ENCODE data around the gene AGT. TPM values are rescaled to one million over a fixed set of nuclear protein-coding genes. Genes with fewer than 3 reads are reported as not detected.

Gene AGT
- total RNA-seq, 1 experiment from 2014 or later: 41.9 TPM

GRCh38 chr1:230679825-230680224 lies 34.1 kb downstream of the AGT start:
- H3K4me3 Mint-ChIP-seq (ENCODE audit: unreplicated experiment): no peak overlapping the region
- CTCF ChIA-PET: no interaction called here
- peaks cover 51% of the 10 kb centered on the region for H3K36me3 Mint-ChIP-seq (ENCODE audit: insufficient read depth, unreplicated experiment)

DNA sequence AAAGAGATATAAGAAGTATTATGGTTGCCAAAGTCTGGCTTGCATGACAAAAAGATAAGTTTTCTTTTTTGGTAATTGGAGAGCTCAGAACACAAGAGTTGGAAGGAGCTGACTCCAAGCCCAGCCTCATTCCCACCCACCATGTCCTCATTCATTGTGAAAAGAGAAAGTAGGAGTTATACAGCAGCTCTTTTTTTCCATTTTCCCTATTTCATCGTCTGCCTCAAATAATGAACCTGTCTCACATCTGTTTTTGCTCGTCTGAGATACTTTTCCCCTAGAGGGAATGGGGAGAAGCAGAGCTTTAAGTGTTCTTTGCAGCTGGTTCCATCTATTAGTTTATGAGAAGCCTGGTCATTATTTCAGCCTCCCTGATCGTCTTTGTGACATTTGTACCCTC lies 34.7 kb downstream of the AGT start:
- ChIA-PET POLR2A (interaction anchor here (0.6 kb wide), 1 partner anchor 191 kb away, joined by 3 read pairs; no protein-coding TSS in a partner anchor), CTCF (no interaction called here)
- Mint-ChIP-seq H3K4me1 (ENCODE audit: low read depth, unreplicated experiment) (peaks cover 12% of the 10 kb centered on the region), H3K4me3 (ENCODE audit: unreplicated experiment) (no peak overlapping the region), H3K9me3 (ENCODE audit: unreplicated experiment) (peaks cover 17% of the 10 kb centered on the region), H3K27ac (ENCODE audit: unreplicated experiment) (no peak overlapping the region), H3K27me3 (ENCODE audit: insufficient read depth, unreplicated experiment) (no peaks in the 10 kb centered on the region), H3K36me3 (ENCODE audit: insufficient read depth, unreplicated experiment) (peaks cover 51% of the 10 kb centered on the region)
- intact Hi-C loops (cut with micrococcal nuclease; ENCODE audit: unreplicated experiment): no loop called here
- no peak for DNase-seq
- Histone ChIP-seq H3K27me3 (replicated peaks; ENCODE audit: control insufficient read depth, insufficient read depth, low read length) (no peaks in the 10 kb centered on the region), H3K36me3 (ENCODE audit: control insufficient read depth, insufficient read depth, low read length) (peaks cover 1% of the 10 kb centered on the region; the same call in 1 of the 2 replicates), H3K4me1 (no peaks in the 10 kb centered on the region), H3K4me3 (ENCODE audit: low read depth, low read length) (no peak overlapping the region), H3K9me3 (no peaks in the 10 kb centered on the region)
- no peak for TF ChIP-seq CTCF (IDR thresholded peaks at IDR 0.05; ENCODE audit: insufficient read depth in 1 of 2, low read depth in 1 of 2, low read length in 1 of 2, severe bottlenecking in 1 of 2, unreplicated experiment in 1 of 2)
- no TSS peak for BruUV-seq (replicated peaks)

More at GRCh38 chr1:230679825-230680224, 34.1 kb downstream of the AGT start:
- Histone ChIP-seq H3K9me3 (no peaks in the 10 kb centered on the region), H3K4me1 (no peaks in the 10 kb centered on the region), H3K36me3 (ENCODE audit: control insufficient read depth, insufficient read depth, low read length) (peaks cover 1% of the 10 kb centered on the region; the same call in 1 of the 2 replicates), H3K27me3 (replicated peaks; ENCODE audit: control insufficient read depth, insufficient read depth, low read length) (no peaks in the 10 kb centered on the region), H3K4me3 (ENCODE audit: low read depth, low read length) (no peak overlapping the region)
- Mint-ChIP-seq H3K27me3 (ENCODE audit: insufficient read depth, unreplicated experiment) (no peaks in the 10 kb centered on the region), H3K27ac (ENCODE audit: unreplicated experiment) (no peak overlapping the region), H3K4me1 (ENCODE audit: low read depth, unreplicated experiment) (peaks cover 12% of the 10 kb centered on the region), H3K9me3 (ENCODE audit: unreplicated experiment) (peaks cover 17% of the 10 kb centered on the region)
- no peak for DNase-seq
- intact Hi-C loops (cut with micrococcal nuclease; ENCODE audit: unreplicated experiment): no loop called here
- BruUV-seq (replicated peaks): no TSS peak
- POLR2A ChIA-PET: no interaction called here
- no peak for TF ChIP-seq CTCF (IDR thresholded peaks at IDR 0.05; ENCODE audit: insufficient read depth in 1 of 2, low read depth in 1 of 2, low read length in 1 of 2, severe bottlenecking in 1 of 2, unreplicated experiment in 1 of 2)

DNA sequence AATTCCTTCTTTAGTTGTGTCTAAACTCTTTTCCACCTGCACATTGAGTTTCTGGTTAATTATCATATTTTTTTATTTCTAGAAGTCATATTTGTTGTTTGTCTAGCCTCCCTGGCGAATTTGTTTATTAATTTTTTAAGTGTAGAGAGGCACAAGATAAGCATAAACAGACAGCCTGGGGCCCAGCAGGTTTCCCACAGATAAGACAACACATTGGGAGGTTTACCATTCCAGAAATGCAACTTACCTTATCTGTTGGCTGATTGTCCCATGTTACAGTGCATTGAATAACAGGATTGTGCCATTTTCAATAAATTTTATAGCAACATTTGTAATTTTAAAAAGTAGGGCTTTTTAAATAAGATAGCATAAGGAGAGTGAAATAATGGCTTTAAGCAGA lies 36.7 kb downstream of the AGT start:
- H3K4me3 Mint-ChIP-seq (ENCODE audit: unreplicated experiment): no peak overlapping the region
- CTCF ChIA-PET: no interaction called here
- TF ChIP-seq CTCF (IDR thresholded peaks at IDR 0.05; ENCODE audit: insufficient read depth in 1 of 2, low read depth in 1 of 2, low read length in 1 of 2, severe bottlenecking in 1 of 2, unreplicated experiment in 1 of 2): no peak
- H3K9me3 Mint-ChIP-seq (ENCODE audit: unreplicated experiment): peaks cover 17% of the 10 kb centered on the region
- BruUV-seq (replicated peaks): no TSS peak
- H3K36me3 Mint-ChIP-seq (ENCODE audit: insufficient read depth, unreplicated experiment): peaks cover 45% of the 10 kb centered on the region
- H3K27me3 ChIP-seq (replicated peaks; ENCODE audit: control insufficient read depth, insufficient read depth, low read length): no peaks in the 10 kb centered on the region
- no peak overlapping the region for H3K4me3 ChIP-seq (ENCODE audit: low read depth, low read length)
- DNase-seq: no peak
- no peaks in the 10 kb centered on the region for H3K9me3 ChIP-seq
- no peaks in the 10 kb centered on the region for H3K27me3 Mint-ChIP-seq (ENCODE audit: insufficient read depth, unreplicated experiment)
- peaks cover 1% of the 10 kb centered on the region; the same call in 1 of the 2 replicates for H3K36me3 ChIP-seq (ENCODE audit: control insufficient read depth, insufficient read depth, low read length)
- H3K4me1 ChIP-seq: no peaks in the 10 kb centered on the region
- intact Hi-C loops (cut with micrococcal nuclease; ENCODE audit: unreplicated experiment): no loop called here
- peaks cover 1% of the 10 kb centered on the region for H3K4me1 Mint-ChIP-seq (ENCODE audit: low read depth, unreplicated experiment)
- H3K27ac Mint-ChIP-seq (ENCODE audit: unreplicated experiment): no peak overlapping the region
- POLR2A ChIA-PET: no interaction called here
